B cell (primary cell): ENCODE data around the gene GSX2. TPM values are rescaled to one million over a fixed set of nuclear protein-coding genes. Genes with fewer than 3 reads are reported as not detected.

Experiments
- ATAC-seq: fragments of 200-7000 bp; cut with Tn5 transposase; one replicate; pipeline ENCODE4 v1.10.0; 2021; ENCODE audit warnings: low read depth, mild to moderate bottlenecking, moderate number of reproducible peaks, moderate library complexity
- CTCF ChIA-PET: fragments of 350-600 bp; sonication (Branson Sonifier 250); formaldehyde crosslinking; loops from one replicate; lab custom pipeline; 2021; ENCODE audit warnings: antibody characterized with exemption, inconsistent platforms; lab: Charles Lee
- POLR2A ChIA-PET: fragments of 350-600 bp; sonication (Branson Sonifier 250); formaldehyde crosslinking; loops from one replicate; lab custom pipeline; 2021; ENCODE audit warnings: antibody characterized with exemption; lab: Charles Lee
- DNase-seq: peaks from one replicate; pipeline ENCODE4 v3.0.0; 2013
- H2AFZ ChIP-seq: 2 replicates; pipeline ENCODE4 v1.6.1; 2012; ENCODE audit warnings: mild to moderate bottlenecking, low read depth, low read length; ENCODE audit not compliant: insufficient read depth, poor library complexity, severe bottlenecking
- H3K27ac ChIP-seq, 2 donors: 1 replicate in 1 of 2; 2 replicates in 1 of 2; pipeline ENCODE4 v1.5.1; 2012 to 2013; ENCODE audit warnings: low read length in 2 of 2, mild to moderate bottlenecking in 2 of 2, moderate library complexity in 1 of 2
- H3K27me3 ChIP-seq, 4 experiments: fragments of 200-600 bp in 1 of 4; sonication (generic) in 1 of 4; replicated peaks in 1 of 4; 1 replicate in 2 of 4; 2 replicates in 2 of 4; pipeline versions ENCODE4 v1.6.1 to v1.7.0; 2013 to 2016; ENCODE audit warnings: low read length in 3 of 4, mild to moderate bottlenecking in 2 of 4, mixed read lengths in 1 of 4, moderate library complexity in 1 of 4; ENCODE audit not compliant: insufficient read depth in 4 of 4, control insufficient read depth in 3 of 4; ENCODE audit errors: control extremely low read depth in 1 of 4
- H3K36me3 ChIP-seq, 2 experiments: replicated peaks in 1 of 2; 1 replicate in 1 of 2; 2 replicates in 1 of 2; pipeline versions ENCODE4 v1.6.1 to v1.7.1; 2013; ENCODE audit warnings: low read length in 1 of 2; ENCODE audit not compliant: insufficient read depth in 2 of 2, control insufficient read depth in 1 of 2; ENCODE audit errors: control extremely low read depth in 1 of 2, extremely low read depth in 1 of 2
- H3K4me1 ChIP-seq, 2 donors: fragments of 200-600 bp in 1 of 2; sonication (generic) in 1 of 2; 1 replicate in 1 of 2; 2 replicates in 1 of 2; pipeline versions ENCODE4 v1.5.1 to v1.6.1; 2013 to 2017; ENCODE audit warnings: low read length in 2 of 2; ENCODE audit not compliant: control insufficient read depth in 2 of 2, insufficient read depth in 2 of 2
- H3K4me2 ChIP-seq: replicated peaks from 2 replicates; pipeline ENCODE3; 2012; ENCODE audit warnings: mild to moderate bottlenecking, low read depth, low read length; ENCODE audit not compliant: poor library complexity, severe bottlenecking
- H3K4me3 ChIP-seq, 5 experiments: fragments of 200-600 bp in 1 of 5; sonication (generic) in 1 of 5; 1 replicate in 3 of 5; 2 replicates in 2 of 5; pipeline versions ENCODE4 v1.5.1 to v1.7.0; 2011 to 2016; ENCODE audit warnings: low read length in 4 of 5, mild to moderate bottlenecking in 4 of 5, low read depth in 2 of 5, control low read depth in 1 of 5, moderate library complexity in 1 of 5; ENCODE audit not compliant: insufficient read depth in 1 of 5; ENCODE audit errors: control extremely low read depth in 1 of 5, extremely low read depth in 1 of 5
- H3K79me2 ChIP-seq: fragments of 200-600 bp; sonication (generic); one replicate; pipeline ENCODE4 v1.6.0; 2016; ENCODE audit warnings: low read length; ENCODE audit not compliant: control insufficient read depth, insufficient read depth
- H3K9ac ChIP-seq: fragments of 200-600 bp; sonication (generic); 2 replicates; pipeline ENCODE4 v1.6.1; 2017; ENCODE audit warnings: mild to moderate bottlenecking, low read length, moderate library complexity
- H3K9me3 ChIP-seq, 3 donors: one replicate each; pipeline versions ENCODE4 v1.6.1 to v1.7.1; 2013; ENCODE audit warnings: low read length in 2 of 3; ENCODE audit not compliant: control insufficient read depth in 2 of 3, insufficient read depth in 1 of 3; ENCODE audit errors: control extremely low read depth in 1 of 3
- H4K20me1 ChIP-seq: 2 replicates; pipeline ENCODE4 v1.6.0; 2012; ENCODE audit warnings: mild to moderate bottlenecking, low read length; ENCODE audit not compliant: insufficient read depth, control insufficient read depth, poor library complexity, severe bottlenecking
- H3K27ac Mint-ChIP-seq: one replicate; pipeline ENCODE4 v1.8.0; 2021; ENCODE audit warnings: mixed read lengths
- H3K27me3 Mint-ChIP-seq: one replicate; pipeline ENCODE4 v1.8.0; 2021; ENCODE audit warnings: mixed read lengths
- H3K4me1 Mint-ChIP-seq: one replicate; pipeline ENCODE4 v1.8.0; 2021; ENCODE audit warnings: mixed read lengths
- H3K4me3 Mint-ChIP-seq: one replicate; pipeline ENCODE4 v1.8.0; 2021; ENCODE audit warnings: mixed read lengths
- H3K9me3 Mint-ChIP-seq: one replicate; pipeline ENCODE4 v1.8.0; 2022; ENCODE audit warnings: mixed read lengths; ENCODE audit not compliant: insufficient read depth
- EZH2 ChIP-seq: IDR thresholded peaks from 2 replicates; pipeline ENCODE4 v1.6.1; 2012; ENCODE audit warnings: borderline replicate concordance, low read depth, mild to moderate bottlenecking, moderate library complexity, low read length; ENCODE audit not compliant: insufficient read depth, poor library complexity, severe bottlenecking
- WGBS: methylation state at CpG from one replicate; pipeline ENCODE4 v1.1.5; 2013; ENCODE audit warnings: missing lambda C conversion rate; ENCODE audit not compliant: insufficient coverage; 5-methylcytosine and 5-hydroxymethylcytosine counted together
- intact Hi-C: fragments of 100-400 bp; cut with micrococcal nuclease; formaldehyde crosslinking; loops from one replicate; pipeline ENCODE4 v1.10.0; 2022
- polyA plus RNA-seq: library from polyadenylated mRNA; depleted of rRNA; stranded (reverse); fragments of >200 nt; gene quantifications from 2 replicates; pipeline ENCODE4 v1.2.3, GENCODE V29; 2012
- total RNA-seq, 2 donors: library from RNA; stranded (reverse); fragments of 120-200 nt in 1 of 2; gene quantifications; 1 replicate in 1 of 2; 2 replicates in 1 of 2; pipeline versions ENCODE4 v1.2.3 to v1.2.4, GENCODE V29; 2013 to 2022
- TF ChIP-seq, protein P1 (sequence below): fragments of 200-600 bp; IDR thresholded peaks from one replicate; pipeline ENCODE4 v1.8.0; 2022; ENCODE audit warnings: antibody characterized with exemption, mild to moderate bottlenecking

The GSX2 gene
- total and polyA plus RNA-seq, 2 donors (not counting 1 experiment from before 2014, with no cell fraction given) = 0.34 to 0.47 TPM

DNA sequence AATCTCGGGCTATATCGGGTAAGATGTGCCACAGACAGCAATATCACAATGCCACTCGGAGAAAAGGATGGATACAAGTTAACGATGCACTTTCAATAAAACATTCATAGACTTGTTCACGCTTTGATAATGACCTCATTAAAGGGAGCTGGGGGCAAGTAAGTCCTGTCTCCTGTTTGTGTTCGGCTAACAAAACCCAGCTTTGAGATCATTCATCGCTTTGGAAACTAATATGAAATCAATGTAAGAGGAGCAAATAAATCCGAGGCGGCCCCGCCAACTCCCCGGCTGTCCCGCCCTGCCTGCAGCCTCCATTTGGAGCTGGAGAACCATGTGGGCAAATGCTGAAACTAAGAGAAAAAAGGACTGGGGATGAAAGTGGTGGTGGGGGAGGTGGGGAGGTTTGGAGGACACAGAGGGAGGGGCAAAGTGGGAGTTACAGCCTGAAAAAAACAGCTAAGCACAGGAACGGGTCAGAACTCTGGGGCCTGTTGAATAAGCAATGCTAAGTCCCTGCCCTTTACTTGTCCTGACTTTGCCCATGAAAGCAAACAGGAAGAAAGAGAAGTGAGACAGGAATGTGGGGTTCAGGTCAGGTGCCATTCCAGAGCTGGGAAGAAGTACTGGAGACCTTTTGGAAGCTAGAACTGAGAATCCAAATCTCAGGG, 3.5 kb upstream of the GSX2 start:
- Histone ChIP-seq H4K20me1 (no peaks in the 10 kb centered on the region), H3K4me3 (no peak overlapping the region), H3K27ac (no peak overlapping the region), H3K4me1 (peaks cover 53 to 57% of the 10 kb centered on the region in 2 donors), H2AFZ (no peak overlapping the region), H3K4me2 (no peak overlapping the region), H3K36me3 (no peaks in the 10 kb centered on the region), H3K79me2 (no peaks in the 10 kb centered on the region), H3K27me3 (peaks cover 0 to 97% (median 78%) of the 10 kb centered on the region in 4 experiments), H3K9me3 (peaks cover 0 to 36% (median 0%) of the 10 kb centered on the region in 3 donors), H3K9ac (no peak overlapping the region)
- intact Hi-C loops = no loop called here
- ChIA-PET CTCF (interaction anchor here (0.7 to 2.0 kb wide), 3 partner anchors 137 to 388 kb away, joined by 3 to 6 read pairs (median 3); no protein-coding TSS in a partner anchor), POLR2A (no interaction called here)
- no peak for TF ChIP-seq EZH2
- TF ChIP-seq, protein P1, sequence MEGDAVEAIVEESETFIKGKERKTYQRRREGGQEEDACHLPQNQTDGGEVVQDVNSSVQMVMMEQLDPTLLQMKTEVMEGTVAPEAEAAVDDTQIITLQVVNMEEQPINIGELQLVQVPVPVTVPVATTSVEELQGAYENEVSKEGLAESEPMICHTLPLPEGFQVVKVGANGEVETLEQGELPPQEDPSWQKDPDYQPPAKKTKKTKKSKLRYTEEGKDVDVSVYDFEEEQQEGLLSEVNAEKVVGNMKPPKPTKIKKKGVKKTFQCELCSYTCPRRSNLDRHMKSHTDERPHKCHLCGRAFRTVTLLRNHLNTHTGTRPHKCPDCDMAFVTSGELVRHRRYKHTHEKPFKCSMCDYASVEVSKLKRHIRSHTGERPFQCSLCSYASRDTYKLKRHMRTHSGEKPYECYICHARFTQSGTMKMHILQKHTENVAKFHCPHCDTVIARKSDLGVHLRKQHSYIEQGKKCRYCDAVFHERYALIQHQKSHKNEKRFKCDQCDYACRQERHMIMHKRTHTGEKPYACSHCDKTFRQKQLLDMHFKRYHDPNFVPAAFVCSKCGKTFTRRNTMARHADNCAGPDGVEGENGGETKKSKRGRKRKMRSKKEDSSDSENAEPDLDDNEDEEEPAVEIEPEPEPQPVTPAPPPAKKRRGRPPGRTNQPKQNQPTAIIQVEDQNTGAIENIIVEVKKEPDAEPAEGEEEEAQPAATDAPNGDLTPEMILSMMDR = no peak
- no peak for DNase-seq
- ATAC-seq = no peak
- H3K9me3 Mint-ChIP-seq = peaks cover 3% of the 10 kb centered on the region
- H3K27ac Mint-ChIP-seq = no peak overlapping the region
- peaks cover 85% of the 10 kb centered on the region for H3K27me3 Mint-ChIP-seq
- no peak overlapping the region for H3K4me3 Mint-ChIP-seq
- 39% methylated on average over 10 of the region's 13 CpGs for WGBS
- H3K4me1 Mint-ChIP-seq = peaks cover 53% of the 10 kb centered on the region

DNA sequence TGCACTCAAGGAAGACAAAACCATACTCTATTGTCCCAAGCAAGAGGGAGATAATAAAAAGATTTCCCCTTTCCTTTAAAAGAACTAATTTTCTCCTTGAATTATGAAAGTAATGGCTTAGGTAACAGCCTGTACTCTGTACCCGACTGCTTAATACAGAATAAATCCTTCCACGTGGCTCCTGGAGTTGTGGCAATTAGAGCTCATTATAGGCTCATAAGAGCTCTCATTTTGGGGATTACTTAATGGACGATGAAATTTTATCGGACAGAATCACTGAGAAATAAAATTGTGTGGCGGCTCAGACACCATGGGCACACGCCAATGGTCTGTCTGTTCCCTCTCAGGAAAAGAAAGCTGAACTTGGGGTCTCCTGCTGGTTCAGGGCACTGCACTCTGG, 2.8 kb upstream of the GSX2 start:
- POLR2A ChIA-PET = no interaction called here
- H4K20me1 ChIP-seq = no peaks in the 10 kb centered on the region
- no peak overlapping the region for H3K4me3 ChIP-seq
- intact Hi-C loops = no loop called here
- ATAC-seq (no peak), DNase-seq (no peak)
- no peak overlapping the region for H2AFZ ChIP-seq
- no peaks in the 10 kb centered on the region for H3K79me2 ChIP-seq
- no peak overlapping the region for H3K4me2 ChIP-seq
- H3K9ac ChIP-seq = no peak overlapping the region
- H3K36me3 ChIP-seq = no peaks in the 10 kb centered on the region
- peaks cover 53 to 57% of the 10 kb centered on the region in 2 donors for H3K4me1 ChIP-seq
- Mint-ChIP-seq H3K27me3 (peaks cover 86% of the 10 kb centered on the region), H3K4me3 (no peak overlapping the region), H3K27ac (no peak overlapping the region), H3K9me3 (peaks cover 3% of the 10 kb centered on the region), H3K4me1 (peaks cover 51% of the 10 kb centered on the region)
- no peak overlapping the region for H3K27ac ChIP-seq
- H3K9me3 ChIP-seq = peaks cover 0 to 39% (median 0%) of the 10 kb centered on the region in 3 donors
- no peak for TF ChIP-seq EZH2
- TF ChIP-seq, protein P1 = no peak
- CTCF ChIA-PET = interaction anchor here (2.0 kb wide), 1 partner anchor 137 kb away, joined by 6 read pairs; no protein-coding TSS in a partner anchor
- WGBS = 61% methylated on average over 4 of the region's 6 CpGs
- peaks cover 0 to 97% (median 81%) of the 10 kb centered on the region in 4 experiments for H3K27me3 ChIP-seq
